HCT116 (cell line): ENCODE data around the gene ROR2. TPM values are rescaled to one million over a fixed set of nuclear protein-coding genes. Genes with fewer than 3 reads are reported as not detected.

Experiments
- ATAC-seq: fragments of 200-7000 bp; cut with Tn5 transposase; 2 replicates; pipeline ENCODE4 v1.9.1; 2020; ENCODE audit warnings: mild to moderate bottlenecking, moderate library complexity
- BruUV-seq: library from RNA; stranded (reverse); fragments of 400-500 nt; replicated peaks from 2 replicates; lab custom pipeline; 2021; lab: Mats Ljungman, UMichigan
- CTCF ChIA-PET: fragments of 300-600 bp; sonication (Branson Sonifier 250); formaldehyde crosslinking; loops from one replicate; lab custom pipeline; 2021; ENCODE audit warnings: antibody characterized with exemption; lab: Charles Lee
- POLR2A ChIA-PET: fragments of 300-600, 350-600 bp; sonication (Branson Sonifier 250); formaldehyde crosslinking; loops from one replicate; lab custom pipeline; 2021; ENCODE audit warnings: antibody characterized with exemption; lab: Charles Lee
- RAD21 ChIA-PET, 2 experiments: fragments of 300-600 bp; sonication (Branson Sonifier 250); formaldehyde crosslinking; loops; one replicate each; lab custom pipeline; 2023; ENCODE audit warnings: low total read pairs in 2 of 2; ENCODE audit not compliant: uncharacterized antibody in 2 of 2, unreplicated experiment in 2 of 2, low non-redundant PET in 1 of 2; lab: Charles Lee
- DNase-seq: peaks from one replicate; pipeline ENCODE4 v3.0.0-alpha.2; 2010; ENCODE audit warnings: low read depth, low spot score
- H2AFZ ChIP-seq: fragments of 200-600 bp; shearing (Covaris generic), sonication (generic); 2 replicates; pipeline ENCODE4 v1.6.1; 2017; ENCODE audit warnings: low read depth, mixed run types, mixed read lengths, antibody characterized with exemption, low read length; ENCODE audit not compliant: poor library complexity, severe bottlenecking
- H3K27ac ChIP-seq: 2 replicates; pipeline ENCODE4 v1.5.1; 2012; ENCODE audit warnings: low read depth, low read length
- H3K27me3 ChIP-seq: fragments of 200-600 bp; sonication (generic); 2 replicates; pipeline ENCODE4 v1.6.1; 2016; ENCODE audit warnings: mixed run types, low read length, mixed read lengths; ENCODE audit not compliant: insufficient read depth
- H3K36me3 ChIP-seq, 2 experiments: fragments of 200-500 bp in 1 of 2; fragments of 200-600 bp in 1 of 2; sonication (Bioruptor generic) in 1 of 2; sonication (generic) in 1 of 2; 2 replicates each; pipeline versions ENCODE4 v1.5.1 to v1.6.1; 2014 to 2016; ENCODE audit warnings: low read length in 2 of 2, inconsistent platforms in 1 of 2, mixed read lengths in 1 of 2, mixed run types in 1 of 2; ENCODE audit not compliant: insufficient read depth in 2 of 2, control insufficient read depth in 1 of 2
- H3K4me1 ChIP-seq, 2 experiments: fragments of 200-600 bp in 1 of 2; sonication (generic) in 1 of 2; 2 replicates each; pipeline versions ENCODE4 v1.5.1 to v1.6.1; 2012 to 2017; ENCODE audit warnings: low read length in 2 of 2, inconsistent platforms in 1 of 2, mild to moderate bottlenecking in 1 of 2, mixed read lengths in 1 of 2, mixed run types in 1 of 2, moderate library complexity in 1 of 2; ENCODE audit not compliant: insufficient read depth in 2 of 2, control insufficient read depth in 1 of 2
- H3K4me2 ChIP-seq: fragments of 200-600 bp; sonication (generic); 2 replicates; pipeline ENCODE4 v1.6.1; 2017; ENCODE audit warnings: mixed run types, low read length, mixed read lengths
- H3K4me3 ChIP-seq, 2 experiments: fragments of 200-600 bp in 1 of 2; sonication (generic) in 1 of 2; replicated peaks in 1 of 2; 2 replicates each; pipeline ENCODE4 v1.5.1; 2011 to 2016; ENCODE audit warnings: low read length in 2 of 2, control low read depth in 1 of 2, low read depth in 1 of 2, mild to moderate bottlenecking in 1 of 2, mixed read lengths in 1 of 2, mixed run types in 1 of 2
- H3K79me2 ChIP-seq: fragments of 200-600 bp; sonication (generic); 2 replicates; pipeline ENCODE4 v1.6.1; 2017; ENCODE audit warnings: mild to moderate bottlenecking, mixed run types, low read length, moderate library complexity, mixed read lengths; ENCODE audit not compliant: insufficient read depth
- H3K9ac ChIP-seq: fragments of 200-600 bp; sonication (generic); 2 replicates; pipeline ENCODE4 v1.6.1; 2016; ENCODE audit warnings: low read length, mixed read lengths
- H3K9me2 ChIP-seq: fragments of 200-600 bp; sonication (generic), shearing (Covaris generic); 2 replicates; pipeline ENCODE4 v1.6.1; 2017; ENCODE audit warnings: mixed run types, mild to moderate bottlenecking, moderate library complexity; ENCODE audit not compliant: insufficient read depth
- H3K9me3 ChIP-seq, 2 experiments: fragments of 200-500 bp in 1 of 2; fragments of 200-600 bp in 1 of 2; sonication (Bioruptor generic) in 1 of 2; sonication (generic) in 1 of 2; 2 replicates each; pipeline ENCODE4 v1.6.1; 2014 to 2017; ENCODE audit warnings: low read length in 2 of 2, mixed read lengths in 2 of 2, inconsistent platforms in 1 of 2, low read depth in 1 of 2, mild to moderate bottlenecking in 1 of 2, mixed run types in 1 of 2, moderate library complexity in 1 of 2; ENCODE audit not compliant: control insufficient read depth in 1 of 2, insufficient read depth in 1 of 2
- H4K20me1 ChIP-seq: fragments of 200-600 bp; sonication (generic), shearing (Covaris generic); 2 replicates; pipeline ENCODE4 v1.6.1; 2017; ENCODE audit warnings: mixed run types, mild to moderate bottlenecking, moderate library complexity; ENCODE audit not compliant: insufficient read depth
- EGR1 ChIP-seq: IDR thresholded peaks from 2 replicates; pipeline ENCODE4 v1.6.1; 2012; ENCODE audit warnings: low read depth
- ELF1 ChIP-seq: IDR thresholded peaks from 2 replicates; pipeline ENCODE4 v1.6.1; 2012; ENCODE audit warnings: low read depth, borderline replicate concordance
- POLR2AphosphoS5 ChIP-seq: IDR thresholded peaks from 2 replicates; pipeline ENCODE4 v1.6.1; 2011; ENCODE audit warnings: mild to moderate bottlenecking, low read depth, low read length, moderate library complexity
- RAD21 ChIP-seq: IDR thresholded peaks from 2 replicates; pipeline ENCODE4 v1.6.1; 2012; ENCODE audit warnings: low read depth, mild to moderate bottlenecking
- SIN3A ChIP-seq: IDR thresholded peaks from 2 replicates; pipeline ENCODE4 v1.6.1; 2012; ENCODE audit warnings: low read depth
- SP1 ChIP-seq: IDR thresholded peaks from 2 replicates; pipeline ENCODE4 v1.6.1; 2012; ENCODE audit warnings: low read depth
- SRF ChIP-seq: IDR thresholded peaks from 2 replicates; pipeline ENCODE4 v1.6.1; 2012; ENCODE audit warnings: low read depth
- YY1 ChIP-seq: IDR thresholded peaks from 2 replicates; pipeline ENCODE4 v1.6.1; 2011; ENCODE audit warnings: low read length, low read depth, moderate library complexity, mild to moderate bottlenecking; ENCODE audit not compliant: insufficient replicate concordance; ENCODE audit errors: extremely low read depth
- ZBTB33 ChIP-seq: IDR thresholded peaks from 2 replicates; pipeline ENCODE4 v1.6.1; 2011; ENCODE audit warnings: mild to moderate bottlenecking, low read length, moderate library complexity; ENCODE audit not compliant: insufficient replicate concordance; ENCODE audit errors: extremely low read depth
- ZFX ChIP-seq: fragments of 450-650 bp; IDR thresholded peaks from 2 replicates; pipeline ENCODE4 v1.6.1; 2017
- intact Hi-C: fragments of 100-400 bp; cut with micrococcal nuclease; formaldehyde crosslinking; loops from 2 replicates; pipeline ENCODE4 v1.10.0; 2022
- total RNA-seq: library from RNA; stranded (reverse); gene quantifications from one replicate; pipeline ENCODE4 v1.2.1, GENCODE V29; 2021; ENCODE audit not compliant: unreplicated experiment

ROR2 gene
- total RNA-seq, 1 experiment from 2014 or later = 15.7 TPM

DNA sequence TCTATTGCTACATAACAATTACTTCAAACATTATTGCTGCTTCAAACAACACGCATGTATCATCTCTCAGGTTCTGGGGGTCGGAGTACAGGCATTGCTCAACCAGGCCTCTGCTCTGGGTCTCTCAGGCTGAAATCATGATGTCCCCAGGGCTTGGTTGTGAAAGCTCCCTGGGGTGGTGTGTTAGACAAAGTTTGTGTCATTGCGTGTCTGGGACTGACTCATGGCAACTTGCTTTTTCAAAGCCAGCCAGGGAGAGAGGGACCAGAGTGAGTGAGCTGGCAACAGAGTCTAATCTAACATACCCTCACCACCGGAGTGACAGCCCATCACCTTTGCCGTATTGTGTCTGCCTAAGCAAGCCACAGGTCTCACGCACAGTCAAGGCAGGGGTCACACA, 267.2 kb downstream of the ROR2 start:
- Histone ChIP-seq H3K4me2 (no peak overlapping the region), H2AFZ (no peak overlapping the region), H3K79me2 (no peaks in the 10 kb centered on the region), H3K9me2 (no peaks in the 10 kb centered on the region), H3K27me3 (no peaks in the 10 kb centered on the region), H3K4me1 (no peaks in the 10 kb centered on the region; a peak in 1 of 4 replicates), H3K27ac (no peak overlapping the region), H3K36me3 (no peaks in the 10 kb centered on the region), H3K9me3 (no peaks in the 10 kb centered on the region), H4K20me1 (no peaks in the 10 kb centered on the region), H3K4me3 (no peak overlapping the region), H3K9ac (no peak overlapping the region)
- no peak for DNase-seq
- no peak for ATAC-seq
- TF ChIP-seq RAD21 = no peak
- TF ChIP-seq ZFX = no peak
- TF ChIP-seq SIN3A = no peak
- TF ChIP-seq ELF1 = no peak
- TF ChIP-seq ZBTB33 = no peak
- no peak for TF ChIP-seq SP1
- no peak for TF ChIP-seq SRF
- TF ChIP-seq POLR2AphosphoS5 = no peak
- TF ChIP-seq YY1 = no peak
- TF ChIP-seq EGR1 = no peak
- CTCF ChIA-PET = no interaction called here
- intact Hi-C loops = loop anchor here (5.0 to 10.0 kb wide), 2 partner anchors 256 to 698 kb away; no protein-coding TSS in a partner anchor
- no TSS peak for BruUV-seq
- RAD21 ChIA-PET = no interaction called here
- POLR2A ChIA-PET = no interaction called here
